Duodenal mucosa (tissue), 2 donors: ENCODE measurements around the gene METTL18.

Source experiments
- H3K27ac ChIP-seq: one replicate; pipeline ENCODE4 v1.7.0; 2013; ENCODE audit warnings: low read depth, low read length
- H3K27me3 ChIP-seq, 2 donors: one replicate each; pipeline ENCODE4 v1.7.0; 2013; ENCODE audit warnings: low read length in 2 of 2, control low read depth in 1 of 2; ENCODE audit not compliant: insufficient read depth in 2 of 2, control insufficient read depth in 1 of 2
- H3K36me3 ChIP-seq, 2 donors: one replicate each; pipeline ENCODE4 v1.7.0; 2013; ENCODE audit warnings: low read length in 2 of 2, control low read depth in 1 of 2; ENCODE audit not compliant: insufficient read depth in 2 of 2, control insufficient read depth in 1 of 2
- H3K4me1 ChIP-seq, 2 donors: one replicate each; pipeline ENCODE4 v1.7.0; 2013; ENCODE audit warnings: low read length in 2 of 2, control low read depth in 1 of 2; ENCODE audit not compliant: insufficient read depth in 2 of 2, control insufficient read depth in 1 of 2
- H3K4me3 ChIP-seq, 2 donors: one replicate each; pipeline ENCODE4 v1.7.0; 2013; ENCODE audit warnings: low read length in 2 of 2, low read depth in 1 of 2
- H3K9ac ChIP-seq, 2 donors: one replicate each; pipeline ENCODE4 v1.7.0; 2013; ENCODE audit warnings: low read length in 2 of 2, low read depth in 1 of 2
- H3K9me3 ChIP-seq, 2 donors: one replicate each; pipeline ENCODE4 v1.7.0; 2013; ENCODE audit warnings: low read length in 2 of 2, control low read depth in 1 of 2; ENCODE audit not compliant: control insufficient read depth in 1 of 2

The METTL18 gene

GRCh38 chr1:169794530-169795416 lies at the start of gene METTL18:
TSS of gene METTL18 (minus strand) at chr1:169794907. CDS start at chr1:169793695, 1,212 bp downstream.
- Histone ChIP-seq H3K4me1 (peaks cover 13 to 19% of the 10 kb centered on the region in 2 donors), H3K27ac (peak within 1 kb of the TSS; percentile 85), H3K9me3 (no peaks in the 10 kb centered on the region), H3K27me3 (no peaks in the 10 kb centered on the region), H3K4me3 (peak within 1 kb of the TSS; percentile 97 to 99), H3K36me3 (peaks cover 0 to 1% of the 10 kb centered on the region in 2 donors), H3K9ac (peak within 1 kb of the TSS; percentile 88 to 91)

- no peaks in the 10 kb centered on the region for H3K27me3 ChIP-seq
- no peaks in the 10 kb centered on the region for H3K4me1 ChIP-seq
- peaks cover 3 to 12% of the 10 kb centered on the region in 2 donors for H3K9me3 ChIP-seq
- no peak overlapping the region for H3K27ac ChIP-seq
- H3K36me3 ChIP-seq, result peaks cover 8 to 16% of the 10 kb centered on the region in 2 donors
- no peak overlapping the region for H3K9ac ChIP-seq
- H3K4me3 ChIP-seq, result no peak overlapping the region
These were observed 44.2 kb upstream of the METTL18 start for GRCh38 chr1:169838942-169839341.

GRCh38 chr1:169836198-169836597 lies 41.5 kb upstream of the METTL18 start:
- no peak overlapping the region for H3K27ac ChIP-seq
- H3K4me3 ChIP-seq, result no peak overlapping the region
- H3K4me1 ChIP-seq, result no peaks in the 10 kb centered on the region
- no peak overlapping the region for H3K9ac ChIP-seq
- no peaks in the 10 kb centered on the region for H3K27me3 ChIP-seq
- peaks cover 0 to 21% of the 10 kb centered on the region in 2 donors for H3K36me3 ChIP-seq
- peaks cover 3 to 12% of the 10 kb centered on the region in 2 donors for H3K9me3 ChIP-seq

GRCh38 chr1:169835647-169836046 lies 40.9 kb upstream of the METTL18 start:
- H3K4me1 ChIP-seq, result no peaks in the 10 kb centered on the region
- H3K27me3 ChIP-seq, result no peaks in the 10 kb centered on the region
- no peak overlapping the region for H3K4me3 ChIP-seq
- peaks cover 3 to 12% of the 10 kb centered on the region in 2 donors for H3K9me3 ChIP-seq
- H3K27ac ChIP-seq, result no peak overlapping the region
- H3K9ac ChIP-seq, result no peak overlapping the region
- H3K36me3 ChIP-seq, result peaks cover 0 to 22% of the 10 kb centered on the region in 2 donors

GRCh38 chr1:169834869-169835268 lies 40.2 kb upstream of the METTL18 start:
- Histone ChIP-seq H3K9me3 (peaks cover 3 to 11% of the 10 kb centered on the region in 2 donors), H3K36me3 (peaks cover 0 to 22% of the 10 kb centered on the region in 2 donors), H3K27ac (no peak overlapping the region), H3K27me3 (no peaks in the 10 kb centered on the region), H3K4me3 (no peak overlapping the region), H3K9ac (no peak overlapping the region), H3K4me1 (no peaks in the 10 kb centered on the region)

- no peaks in the 10 kb centered on the region for H3K9me3 ChIP-seq
- H3K27ac ChIP-seq, result no peak overlapping the region
- peaks cover 0 to 14% of the 10 kb centered on the region in 2 donors for H3K36me3 ChIP-seq
- no peaks in the 10 kb centered on the region for H3K27me3 ChIP-seq
- no peak overlapping the region for H3K9ac ChIP-seq
- H3K4me1 ChIP-seq, result no peaks in the 10 kb centered on the region
- H3K4me3 ChIP-seq, result no peak overlapping the region
These were observed 38.6 kb upstream of the METTL18 start for GRCh38 chr1:169833179-169833901.

- peaks cover 0 to 17% of the 10 kb centered on the region in 2 donors for H3K36me3 ChIP-seq
- H3K4me1 ChIP-seq, result no peaks in the 10 kb centered on the region
- H3K4me3 ChIP-seq, result no peak overlapping the region
- H3K9me3 ChIP-seq, result no peaks in the 10 kb centered on the region
- no peak overlapping the region for H3K27ac ChIP-seq
- H3K27me3 ChIP-seq, result no peaks in the 10 kb centered on the region
- no peak overlapping the region for H3K9ac ChIP-seq
These were observed 35.0 kb upstream of the METTL18 start for GRCh38 chr1:169829671-169830070.

- H3K9ac ChIP-seq, result no peak overlapping the region
- no peaks in the 10 kb centered on the region for H3K4me1 ChIP-seq
These were observed 29.4 kb upstream of the METTL18 start for GRCh38 chr1:169824153-169824552.

GRCh38 chr1:169821500-169821899 lies 26.8 kb upstream of the METTL18 start:
- no peak overlapping the region for H3K27ac ChIP-seq
- no peaks in the 10 kb centered on the region for H3K9me3 ChIP-seq
- H3K36me3 ChIP-seq, result peaks cover 0 to 8% of the 10 kb centered on the region in 2 donors
- H3K9ac ChIP-seq, result no peak overlapping the region
- H3K4me3 ChIP-seq, result no peak overlapping the region
- H3K27me3 ChIP-seq, result no peaks in the 10 kb centered on the region
- H3K4me1 ChIP-seq, result no peaks in the 10 kb centered on the region

More at GRCh38 chr1:169824153-169824552, 29.4 kb upstream of the METTL18 start:
- H3K36me3 ChIP-seq, result peaks cover 0 to 17% of the 10 kb centered on the region in 2 donors
- H3K27ac ChIP-seq, result no peak overlapping the region
- no peaks in the 10 kb centered on the region for H3K27me3 ChIP-seq
- no peaks in the 10 kb centered on the region for H3K9me3 ChIP-seq
- H3K4me3 ChIP-seq, result no peak overlapping the region

GRCh38 chr1:169816617-169817016 lies 21.9 kb upstream of the METTL18 start:
- no peak overlapping the region for H3K9ac ChIP-seq
- H3K36me3 ChIP-seq, result no peaks in the 10 kb centered on the region
- H3K9me3 ChIP-seq, result no peaks in the 10 kb centered on the region
- no peaks in the 10 kb centered on the region for H3K4me1 ChIP-seq
- H3K27me3 ChIP-seq, result no peaks in the 10 kb centered on the region
- H3K4me3 ChIP-seq, result no peak overlapping the region
- no peak overlapping the region for H3K27ac ChIP-seq
